Stimulated activated CD4-positive, alpha-beta T cell treated with anti-CD3 and anti-CD28 coated beads, Interleukin-1b, Interleukin-23, amount 100 ng/mL, for 48 hours (primary cell): ENCODE data around the gene OR51D1.

Source experiments
- DNase-seq: peaks from one replicate; pipeline ENCODE4 v3.0.0-alpha.2; 2020

OR51D1 gene

GRCh38 chr11:4636962-4637661, at the start of gene OR51D1:
OR51D1 (plus strand) TSS chr11:4637477; CDS start chr11:4639791, 2,314 bp downstream.
- peak; percentile 71 for DNase-seq

DNA sequence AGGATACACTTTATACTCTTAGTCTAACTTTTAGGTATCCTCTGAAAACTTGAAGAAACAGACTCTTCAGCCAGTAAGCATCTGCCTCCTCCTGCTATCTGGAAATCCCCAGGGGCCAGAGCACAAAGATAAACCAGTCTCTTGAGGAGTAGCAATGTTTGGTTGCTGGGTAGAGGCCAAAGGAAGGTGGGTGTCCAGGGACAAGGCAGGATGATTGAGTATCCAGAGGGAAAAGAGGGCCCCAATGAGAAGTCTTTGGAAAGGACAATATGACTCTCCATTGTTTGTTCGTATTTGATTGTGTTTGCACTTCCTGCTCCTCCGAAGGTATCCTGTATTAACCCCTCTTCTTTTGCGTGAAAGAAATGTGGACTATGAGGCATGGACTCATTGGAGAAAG, 48.3 kb upstream of the OR51D1 start:
- no peak for DNase-seq

DNA sequence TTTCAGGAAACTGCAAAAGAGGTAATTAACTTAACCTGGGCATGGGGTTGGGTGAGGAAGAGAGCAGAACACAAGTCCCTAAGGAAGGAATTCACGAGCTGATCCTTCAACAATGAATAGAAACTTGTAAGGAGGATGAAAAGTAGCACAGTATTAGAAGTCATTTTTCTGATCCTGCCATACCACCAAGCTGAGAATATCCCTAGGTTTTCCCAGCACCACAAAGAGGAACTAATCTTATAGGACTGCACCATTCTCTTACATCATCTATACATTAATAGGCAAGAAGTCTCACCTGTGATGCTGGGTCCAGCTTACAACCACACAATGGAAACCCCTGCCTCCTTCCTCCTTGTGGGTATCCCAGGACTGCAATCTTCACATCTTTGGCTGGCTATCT, 43.5 kb upstream of the OR51D1 start, which contains the start of gene OR52I1:
Gene OR52I1 (plus strand): TSS at position 301 of the 400 bp plus-strand sequence. CDS start 0 bp downstream, at position 301.
- DNase-seq = no peak

DNA sequence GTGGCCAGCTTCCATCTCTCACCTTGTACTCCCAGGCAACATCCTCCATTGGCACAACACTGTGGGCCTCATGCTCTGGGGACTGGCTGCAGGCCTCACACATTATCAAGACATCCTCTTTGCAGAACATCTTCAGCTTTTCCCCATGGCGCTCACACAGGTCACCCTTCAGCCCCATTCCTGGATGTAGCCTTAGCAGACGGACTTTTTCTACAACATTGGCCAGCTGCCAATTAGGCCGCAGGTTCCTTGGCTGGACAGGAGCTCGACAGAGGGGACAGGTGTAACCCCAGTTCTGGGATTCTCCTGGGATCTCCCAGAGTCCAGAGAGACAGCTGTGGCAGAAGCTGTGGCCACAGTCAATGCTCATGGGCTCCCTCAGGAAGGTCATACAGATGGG, 32.2 kb upstream of the OR51D1 start:
- no peak for DNase-seq

DNA sequence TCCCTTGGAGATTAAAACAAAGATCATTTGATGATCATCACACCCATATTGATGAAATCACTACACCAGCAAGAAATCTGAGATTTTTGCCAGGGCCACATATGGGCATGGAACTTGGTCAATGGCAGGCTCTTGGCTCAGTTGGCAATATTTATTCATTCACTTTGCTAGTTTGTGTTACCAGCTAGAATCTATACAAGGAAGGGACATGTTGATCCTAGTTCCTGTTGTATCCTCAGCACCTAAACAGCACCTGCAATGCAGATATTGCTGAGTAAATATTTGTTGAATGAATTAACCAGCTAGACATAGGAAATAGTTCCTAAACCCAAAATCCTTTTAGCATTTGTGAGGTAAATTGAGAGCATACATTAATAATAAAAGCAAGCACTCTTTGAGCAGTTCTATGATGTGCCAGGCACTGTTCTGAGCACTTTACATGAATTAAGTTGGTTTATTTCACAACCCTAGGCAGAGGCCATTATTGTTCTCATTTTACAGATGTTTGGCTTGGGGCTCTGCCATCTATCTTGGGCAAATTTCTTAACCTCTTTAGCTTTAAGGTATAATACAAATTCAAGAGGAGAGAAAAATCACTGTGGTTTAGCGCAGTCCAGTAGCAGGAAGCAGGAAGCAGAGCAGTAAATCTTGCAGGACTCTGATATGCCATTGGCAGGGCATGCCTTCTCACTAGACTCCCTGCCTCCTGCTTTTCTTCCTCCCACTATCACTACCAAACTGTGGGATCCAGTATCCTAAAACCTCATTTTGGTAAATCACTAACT, 30.9 kb upstream of the OR51D1 start:
- no peak for DNase-seq

- no peak for DNase-seq
These were observed 30.2 kb upstream of the OR51D1 start for GRCh38 chr11:4607096-4607495.

DNA sequence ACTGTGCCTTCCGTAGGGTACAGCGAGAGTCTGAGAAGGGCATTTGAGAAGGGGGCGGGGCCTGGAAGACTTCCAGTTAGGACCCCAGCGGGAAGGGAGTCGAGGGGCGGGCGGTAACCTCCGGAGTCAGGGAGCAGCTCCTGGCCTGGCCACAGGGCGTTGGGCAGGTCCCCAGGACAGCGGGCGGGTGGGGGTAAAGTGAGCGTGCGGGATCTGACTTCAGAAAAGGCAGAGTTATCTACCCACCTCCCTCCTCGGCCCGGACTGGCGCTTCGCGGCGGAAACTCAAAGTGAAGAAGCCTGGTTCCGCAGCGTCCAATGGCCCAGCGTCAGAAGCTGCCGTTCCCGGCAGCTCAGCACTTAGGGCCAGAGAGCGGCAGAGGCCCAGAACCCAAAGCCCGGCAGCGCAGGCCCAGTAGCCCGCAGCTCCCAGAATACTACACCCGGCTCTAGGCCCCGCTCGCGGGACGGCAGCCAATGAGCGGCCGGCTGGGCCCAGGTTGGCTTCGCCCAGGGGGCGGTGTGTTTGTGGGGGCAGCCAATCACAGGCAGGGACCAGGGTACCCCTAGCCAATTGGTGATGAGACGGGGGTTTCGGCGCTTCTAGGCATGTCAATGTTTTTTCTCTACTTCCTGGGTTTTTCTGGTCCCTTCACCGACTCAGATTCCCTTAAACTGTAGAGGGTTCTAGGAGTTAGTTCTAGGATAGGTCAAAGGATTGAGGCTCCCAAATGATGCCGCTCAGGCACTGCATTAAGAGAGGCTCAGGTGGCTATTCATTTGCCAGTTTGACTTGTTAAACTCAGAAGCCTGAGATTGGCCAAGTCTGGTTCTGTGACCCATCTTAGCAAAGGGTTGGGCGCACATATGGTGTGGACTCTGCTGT, 29.3 kb upstream of the OR51D1 start, which contains the start of gene TRIM68:
Gene TRIM68 (minus strand): TSS at position 451 of the 886 bp plus-strand sequence. CDS start 2,727 bp downstream, outside the sequence.
- DNase-seq = peak; percentile 94

GRCh38 chr11:4610258-4610935, 26.9 kb upstream of the OR51D1 start:
- no peak for DNase-seq

DNA sequence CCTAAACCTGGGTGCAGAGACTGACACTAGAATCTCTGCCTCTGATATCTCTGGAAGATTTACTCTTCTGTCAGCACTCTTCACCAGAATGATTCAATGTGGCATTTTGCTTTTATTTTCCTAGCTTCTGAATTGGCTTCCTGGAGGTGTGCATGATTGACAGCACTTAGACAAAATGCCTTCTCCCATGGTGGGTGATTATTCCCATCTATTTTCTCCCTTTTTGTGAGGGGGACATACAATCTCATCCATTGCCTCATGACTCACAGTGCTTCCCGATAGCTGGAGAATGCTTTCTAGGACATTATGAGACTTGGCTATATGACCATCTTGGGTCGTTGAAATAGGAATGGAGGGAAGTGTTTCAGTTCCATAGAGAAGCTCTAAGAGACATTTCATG, 25.3 kb upstream of the OR51D1 start:
- DNase-seq = no peak

GRCh38 chr11:4615856-4616444, 21.3 kb upstream of the OR51D1 start:
- DNase-seq = no peak

- no peak for DNase-seq
These were observed 17.8 kb upstream of the OR51D1 start for GRCh38 chr11:4619514-4619913.

DNA sequence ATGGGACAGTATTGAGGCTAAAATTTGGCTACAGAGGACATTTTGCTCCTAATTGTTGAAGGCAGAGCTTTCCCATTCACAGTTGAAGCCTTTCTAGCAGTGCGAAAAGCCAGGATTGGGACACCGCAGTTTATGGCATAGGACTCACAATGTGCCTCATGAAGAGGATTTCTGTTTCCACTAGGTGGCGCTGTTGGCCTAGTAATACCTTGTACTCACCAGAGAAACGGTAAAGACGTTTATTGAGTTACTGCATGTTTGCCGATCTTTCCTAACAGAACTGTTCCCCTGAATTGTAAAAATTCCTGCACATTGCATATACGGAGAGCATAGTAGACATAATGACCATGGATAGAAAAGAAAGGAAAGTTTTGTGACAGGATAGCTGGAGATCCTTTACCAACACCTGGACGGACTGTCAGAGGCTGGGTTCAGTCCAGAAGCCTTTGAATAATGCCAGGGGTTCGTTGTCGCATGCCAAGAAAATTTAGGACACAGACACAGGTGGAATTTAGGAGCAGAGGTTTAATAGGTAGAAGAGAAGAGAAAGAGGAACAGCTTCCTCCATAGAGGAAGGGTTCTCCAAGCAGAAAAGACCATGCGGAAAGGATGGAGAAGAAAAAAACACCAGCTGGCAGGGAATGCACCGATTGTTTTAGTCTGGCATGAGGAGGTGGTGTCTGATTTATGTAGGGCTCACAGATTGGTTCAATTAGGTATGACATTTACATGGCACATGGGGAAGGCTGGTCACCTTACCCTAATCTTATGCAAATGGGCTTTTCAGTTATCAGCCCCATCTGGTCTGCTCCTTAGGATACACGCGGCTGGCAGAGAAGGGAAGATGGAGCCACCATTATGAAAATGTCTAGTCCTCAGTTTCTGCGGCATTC, 10.8 kb upstream of the OR51D1 start:
- peak; percentile 62 for DNase-seq

GRCh38 chr11:4636136-4636535, 1.1 kb upstream of the OR51D1 start:
- no peak for DNase-seq

GRCh38 chr11:4637662-4638047, 378 bp downstream of the OR51D1 start:
- DNase-seq = no peak

DNA sequence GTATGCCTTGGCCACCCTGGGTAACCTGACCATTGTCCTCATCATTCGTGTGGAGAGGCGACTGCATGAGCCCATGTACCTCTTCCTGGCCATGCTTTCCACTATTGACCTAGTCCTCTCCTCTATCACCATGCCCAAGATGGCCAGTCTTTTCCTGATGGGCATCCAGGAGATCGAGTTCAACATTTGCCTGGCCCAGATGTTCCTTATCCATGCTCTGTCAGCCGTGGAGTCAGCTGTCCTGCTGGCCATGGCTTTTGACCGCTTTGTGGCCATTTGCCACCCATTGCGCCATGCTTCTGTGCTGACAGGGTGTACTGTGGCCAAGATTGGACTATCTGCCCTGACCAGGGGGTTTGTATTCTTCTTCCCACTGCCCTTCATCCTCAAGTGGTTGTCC, 2.7 kb downstream of the OR51D1 start:
- DNase-seq = no peak

- no peak for DNase-seq
These were observed 4.2 kb downstream of the OR51D1 start for GRCh38 chr11:4641501-4641900.

- DNase-seq = no peak
These were observed 4.8 kb downstream of the OR51D1 start for GRCh38 chr11:4642043-4642442.

GRCh38 chr11:4643076-4643475, 5.8 kb downstream of the OR51D1 start:
- no peak for DNase-seq

DNA sequence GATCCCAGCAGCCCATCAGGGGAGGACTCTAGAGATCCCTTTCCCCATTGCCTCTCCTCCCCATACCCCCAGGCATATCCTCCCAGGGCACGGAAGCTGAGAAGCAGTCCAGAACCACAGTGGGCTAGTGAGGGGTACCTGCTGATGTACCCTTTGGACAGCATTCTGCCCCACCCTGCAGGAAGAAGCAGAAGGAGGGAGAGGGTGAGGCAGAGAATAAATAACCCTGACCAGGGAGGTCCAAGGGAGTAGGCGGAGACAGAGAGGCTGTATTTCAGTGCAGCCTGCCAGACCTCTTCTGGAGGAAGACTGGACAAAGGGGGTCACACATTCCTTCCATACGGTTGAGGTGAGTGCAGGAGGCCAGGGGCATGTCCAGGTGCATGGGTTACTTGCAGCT, 6.4 kb downstream of the OR51D1 start, which contains the start of gene OR51E1:
Gene OR51E1 (plus strand): TSS at position 301 of the 400 bp plus-strand sequence. CDS start 8,545 bp downstream, outside the sequence.
- DNase-seq = no peak

- DNase-seq = no peak
These were observed 7.0 kb downstream of the OR51D1 start for GRCh38 chr11:4644233-4644632.

DNA sequence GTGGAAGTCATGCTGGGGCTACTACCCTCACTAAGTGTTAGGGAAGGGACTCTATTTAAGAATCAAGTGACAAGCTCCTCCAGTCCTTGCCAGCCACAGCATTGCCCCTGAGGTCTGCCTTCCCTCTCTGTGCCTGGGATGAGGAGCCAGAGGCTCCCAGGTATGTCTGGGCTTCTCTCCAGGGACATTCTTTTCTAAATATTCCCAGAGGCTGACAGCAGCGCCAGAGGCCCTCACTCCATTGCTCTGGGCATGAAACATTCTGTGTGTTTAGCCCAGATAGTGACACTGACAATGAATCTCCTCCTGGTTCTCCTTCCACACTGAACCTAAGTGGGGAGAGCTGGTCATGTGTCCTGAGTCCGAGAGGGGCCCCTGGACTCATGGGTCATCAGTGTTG, 8.7 kb downstream of the OR51D1 start:
- DNase-seq = no peak
